Activated T-cell treated with anti-CD3 and anti-CD28 coated beads, Interleukin-2, amount 50 U/mL, for 72 hours (primary cell): ENCODE data around the gene GNB3. TPM values are rescaled to one million over a fixed set of nuclear protein-coding genes. Genes with fewer than 3 reads are reported as not detected.

Experiments used
- ATAC-seq, 2 donors: fragments of 150-1000 bp; cut with Tn5 transposase; replicated peaks in 1 of 2; 2 replicates each; pipeline ENCODE4 v1.10.0; 2021; ENCODE audit warnings: moderate library complexity in 2 of 2, mild to moderate bottlenecking in 1 of 2
- DNase-seq, 2 donors: peaks; one replicate each; pipeline ENCODE4 v3.0.0; 2021 to 2022; ENCODE audit warnings: mixed read lengths in 1 of 2
- H3K27ac Mint-ChIP-seq: one replicate; pipeline ENCODE4 v1.8.0; 2022; ENCODE audit warnings: mild to moderate bottlenecking, moderate library complexity, mixed read lengths
- H3K27me3 Mint-ChIP-seq: one replicate; pipeline ENCODE4 v1.8.0; 2022; ENCODE audit warnings: low read depth, mixed read lengths
- H3K36me3 Mint-ChIP-seq, 2 donors: one replicate each; pipeline ENCODE4 v1.8.0; 2022; ENCODE audit warnings: mixed read lengths in 2 of 2, mild to moderate bottlenecking in 1 of 2; ENCODE audit not compliant: insufficient read depth in 2 of 2
- H3K4me1 Mint-ChIP-seq: one replicate; pipeline ENCODE4 v1.8.0; 2022; ENCODE audit warnings: low read depth, mixed read lengths
- H3K4me3 Mint-ChIP-seq, 2 donors: one replicate each; pipeline ENCODE4 v1.8.0; 2022; ENCODE audit warnings: mild to moderate bottlenecking in 2 of 2, mixed read lengths in 2 of 2, moderate library complexity in 2 of 2
- H3K9me3 Mint-ChIP-seq, 2 donors: one replicate each; pipeline ENCODE4 v1.8.0; 2022; ENCODE audit warnings: mixed read lengths in 2 of 2
- total RNA-seq, 2 donors: library from RNA; stranded (reverse); gene quantifications; one replicate each; pipeline ENCODE4 v1.2.3, GENCODE V29; 2022

GNB3 gene
- total RNA-seq, 2 donors from 2014 or later: 0.95 to 1.3 TPM

DNA sequence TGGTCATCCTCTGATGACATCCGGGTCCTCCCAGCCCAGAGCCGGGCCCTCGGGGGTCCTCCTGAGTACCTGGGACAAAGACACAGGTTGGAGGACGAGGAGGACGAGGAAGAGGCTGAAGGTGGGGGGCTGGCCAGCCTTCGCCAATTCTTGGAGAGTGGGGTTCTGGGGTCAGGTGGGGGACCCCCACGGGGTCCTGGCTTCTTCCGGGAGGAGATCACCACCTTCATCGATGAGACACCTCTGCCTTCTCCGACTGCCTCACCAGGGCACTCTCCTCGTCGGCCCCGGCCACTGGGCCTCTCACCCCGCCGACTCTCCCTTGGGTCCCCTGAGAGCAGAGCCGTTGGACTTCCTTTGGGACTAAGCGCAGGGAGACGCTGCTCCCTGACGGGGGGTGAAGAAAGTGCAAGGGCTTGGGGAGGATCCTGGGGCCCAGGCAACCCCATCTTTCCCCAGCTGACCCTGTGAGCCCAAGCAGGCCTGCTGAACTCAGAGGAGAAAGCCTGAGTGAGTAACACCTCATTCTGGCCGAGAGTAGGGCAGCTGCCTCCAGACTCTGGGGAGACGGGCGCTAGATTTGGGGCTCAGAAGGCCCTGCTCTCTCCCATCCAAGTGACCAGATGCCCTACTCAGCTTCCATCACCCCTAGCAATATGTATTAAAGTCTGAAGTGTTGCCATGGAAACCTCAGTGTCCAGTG lies 13.8 kb upstream of the GNB3 start:
- Mint-ChIP-seq H3K36me3 (peaks cover 0 to 3% of the 10 kb centered on the region in 2 donors), H3K9me3 (no peaks in the 10 kb centered on the region), H3K4me1 (peaks cover 26% of the 10 kb centered on the region), H3K27ac (no peak overlapping the region), H3K4me3 (peak overlapping the region; percentile 48 to 72), H3K27me3 (peaks cover 72% of the 10 kb centered on the region)
- DNase-seq: no peak
- ATAC-seq: no peak

DNA sequence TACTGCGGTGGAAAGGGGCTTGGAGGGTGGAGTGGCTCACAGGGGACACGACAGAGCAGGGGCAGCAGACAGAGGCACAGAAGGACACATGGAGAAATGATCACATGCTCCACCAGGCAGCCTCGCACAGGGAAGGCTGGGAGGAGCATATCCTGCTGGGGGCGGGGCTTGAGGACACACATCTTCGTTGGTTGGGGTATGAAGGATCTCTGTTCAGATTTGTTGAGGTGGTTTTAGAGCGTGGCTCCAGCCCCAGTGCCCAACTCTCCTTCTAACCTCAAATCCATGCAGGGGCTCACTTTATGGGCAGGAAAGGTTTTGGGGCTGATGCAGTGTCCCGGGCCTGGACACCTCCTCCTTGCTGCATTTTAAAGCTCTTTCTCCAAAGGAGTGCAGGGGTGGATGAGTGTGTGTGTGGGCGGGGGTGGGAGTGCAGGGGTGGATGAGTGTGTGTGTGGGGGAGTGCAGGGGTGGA lies 13.3 kb upstream of the GNB3 start:
- Mint-ChIP-seq H3K36me3 (peaks cover 0 to 3% of the 10 kb centered on the region in 2 donors), H3K9me3 (no peaks in the 10 kb centered on the region), H3K4me3 (peak overlapping the region; percentile 48 to 72), H3K27me3 (peaks cover 66% of the 10 kb centered on the region), H3K27ac (no peak overlapping the region), H3K4me1 (peaks cover 26% of the 10 kb centered on the region)
- ATAC-seq (no peak), DNase-seq (peak; percentile 51 to 53)

DNA sequence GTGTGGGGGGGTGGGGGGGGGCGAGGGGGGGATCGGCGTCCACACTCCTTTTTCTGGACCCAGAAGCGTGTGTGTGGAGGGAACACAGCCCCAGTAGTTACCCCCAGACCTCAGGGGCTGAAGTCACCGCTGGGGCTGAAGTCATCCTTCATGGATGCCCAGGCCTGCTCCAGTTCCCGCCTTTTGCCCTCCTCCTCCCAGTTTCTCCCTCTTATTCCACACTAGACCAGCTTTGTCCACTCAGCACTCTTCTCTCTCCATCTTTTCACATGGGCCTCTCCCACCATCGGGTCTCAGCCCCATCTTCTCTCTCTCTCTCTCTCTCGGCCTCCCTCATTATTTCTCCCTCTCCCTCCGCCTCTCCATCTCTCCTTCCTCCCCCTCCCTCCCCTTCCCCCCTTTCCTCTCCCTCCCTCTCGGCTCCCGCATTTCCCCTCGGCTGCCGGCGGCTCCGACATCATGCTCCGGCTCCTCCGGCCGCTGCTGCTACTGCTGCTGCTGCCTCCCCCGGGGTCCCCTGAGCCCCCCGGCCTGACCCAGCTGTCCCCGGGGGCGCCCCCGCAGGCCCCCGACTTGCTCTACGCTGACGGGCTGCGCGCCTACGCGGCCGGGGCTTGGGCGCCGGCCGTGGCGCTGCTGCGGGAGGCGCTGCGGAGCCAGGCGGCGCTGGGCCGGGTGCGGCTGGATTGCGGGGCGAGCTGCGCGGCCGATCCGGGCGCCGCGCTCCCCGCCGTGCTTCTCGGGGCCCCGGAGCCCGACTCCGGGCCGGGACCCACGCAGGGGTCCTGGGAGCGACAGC lies 12.5 kb upstream of the GNB3 start, which contains the start of gene P3H3:
P3H3 (plus strand) TSS at position 426 of the 799 bp plus-strand sequence; CDS start at position 460, 34 bp downstream.
- Mint-ChIP-seq H3K36me3 (peaks cover 0 to 3% of the 10 kb centered on the region in 2 donors), H3K4me1 (peaks cover 26% of the 10 kb centered on the region), H3K9me3 (no peaks in the 10 kb centered on the region), H3K4me3 (peak within 1 kb of the TSS; percentile 86 to 96), H3K27me3 (peaks cover 59% of the 10 kb centered on the region), H3K27ac (peak within 1 kb of the TSS; percentile 47)
- peak in 1 of 2 donors; percentile 58 for DNase-seq
- ATAC-seq: peak; percentile 58 to 61

DNA sequence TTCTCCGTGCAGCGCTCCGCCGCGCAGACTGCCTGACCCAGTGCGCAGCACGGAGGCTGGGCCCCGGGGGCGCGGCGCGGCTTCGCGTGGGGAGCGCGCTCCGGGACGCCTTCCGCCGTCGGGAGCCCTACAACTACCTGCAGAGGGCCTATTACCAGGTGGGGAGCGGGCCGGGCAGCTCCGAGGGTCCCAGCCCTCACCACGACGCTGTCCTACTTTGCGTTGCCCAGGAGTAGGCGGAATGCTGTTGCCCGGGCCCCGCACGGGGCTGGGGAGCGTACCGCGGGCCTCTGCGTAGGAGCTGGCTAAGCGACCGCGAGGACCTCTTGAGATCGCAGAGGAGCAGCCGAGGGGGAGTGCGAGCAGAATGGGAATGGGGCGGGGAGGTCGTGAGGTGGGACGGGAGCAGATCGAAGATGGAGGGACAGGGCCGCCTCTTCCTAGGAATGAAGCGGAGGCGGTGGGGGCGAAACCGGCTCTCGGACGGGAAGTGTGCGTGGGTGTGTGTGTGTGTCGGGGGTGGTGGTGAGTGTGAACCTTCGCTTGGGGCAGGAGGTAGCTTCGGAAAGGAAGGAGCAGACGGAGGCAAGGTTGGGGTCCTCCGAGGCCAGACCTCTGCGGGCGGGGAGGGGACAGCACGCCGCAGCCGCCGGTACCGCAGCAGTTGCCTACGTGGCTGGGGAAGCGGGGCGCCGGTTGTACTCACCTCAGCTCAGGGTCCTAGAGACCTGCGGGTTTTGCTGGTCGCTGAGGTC lies 11.8 kb upstream of the GNB3 start:
- Mint-ChIP-seq H3K27me3 (peaks cover 58% of the 10 kb centered on the region), H3K4me1 (peaks cover 28% of the 10 kb centered on the region)

DNA sequence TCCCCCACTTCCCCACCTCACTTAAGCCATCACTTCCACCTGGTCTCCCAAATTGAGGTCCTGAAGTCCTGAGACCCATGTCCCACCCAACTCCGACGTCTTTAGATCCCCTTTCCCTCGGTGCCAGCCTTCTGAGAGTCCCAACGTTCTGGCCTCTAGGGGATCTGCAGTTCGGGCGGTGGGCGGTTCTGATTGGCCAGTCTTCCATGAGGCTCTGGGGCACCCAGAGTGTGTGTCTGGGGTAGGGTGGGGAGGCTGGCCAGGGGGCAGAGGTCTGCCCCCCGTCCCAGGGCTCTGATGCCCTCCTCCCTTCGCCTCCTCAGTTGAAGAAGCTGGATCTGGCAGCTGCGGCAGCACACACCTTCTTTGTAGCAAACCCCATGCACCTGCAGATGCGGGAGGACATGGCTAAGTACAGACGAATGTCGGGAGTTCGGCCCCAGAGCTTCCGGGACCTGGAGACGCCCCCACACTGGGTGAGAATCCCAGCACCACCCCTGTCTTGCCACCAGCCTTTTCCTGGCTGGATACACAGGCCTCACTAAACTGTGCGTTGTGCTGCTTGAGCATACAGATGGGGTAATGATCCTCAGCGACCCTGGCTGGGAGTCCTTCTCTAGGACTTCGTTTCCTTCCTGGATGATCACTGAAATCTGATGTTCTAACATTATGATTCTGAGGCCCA lies 11.0 kb upstream of the GNB3 start:
- Mint-ChIP-seq H3K4me3 (peak overlapping the region; percentile 86 to 96), H3K27me3 (peaks cover 54% of the 10 kb centered on the region), H3K4me1 (peaks cover 35% of the 10 kb centered on the region), H3K27ac (no peak overlapping the region), H3K36me3 (peaks cover 0 to 3% of the 10 kb centered on the region in 2 donors), H3K9me3 (no peaks in the 10 kb centered on the region)
- DNase-seq (no peak), ATAC-seq (peak in 1 of 2 donors; percentile 8)

More for the DNA sequence above, 11.8 kb upstream of the GNB3 start:
- ATAC-seq (peak; percentile 56 to 62), DNase-seq (peak; percentile 54 to 56)
- Mint-ChIP-seq H3K9me3 (no peaks in the 10 kb centered on the region), H3K4me3 (peak overlapping the region; percentile 86 to 96), H3K36me3 (peaks cover 0 to 3% of the 10 kb centered on the region in 2 donors), H3K27ac (peak overlapping the region; percentile 47)

DNA sequence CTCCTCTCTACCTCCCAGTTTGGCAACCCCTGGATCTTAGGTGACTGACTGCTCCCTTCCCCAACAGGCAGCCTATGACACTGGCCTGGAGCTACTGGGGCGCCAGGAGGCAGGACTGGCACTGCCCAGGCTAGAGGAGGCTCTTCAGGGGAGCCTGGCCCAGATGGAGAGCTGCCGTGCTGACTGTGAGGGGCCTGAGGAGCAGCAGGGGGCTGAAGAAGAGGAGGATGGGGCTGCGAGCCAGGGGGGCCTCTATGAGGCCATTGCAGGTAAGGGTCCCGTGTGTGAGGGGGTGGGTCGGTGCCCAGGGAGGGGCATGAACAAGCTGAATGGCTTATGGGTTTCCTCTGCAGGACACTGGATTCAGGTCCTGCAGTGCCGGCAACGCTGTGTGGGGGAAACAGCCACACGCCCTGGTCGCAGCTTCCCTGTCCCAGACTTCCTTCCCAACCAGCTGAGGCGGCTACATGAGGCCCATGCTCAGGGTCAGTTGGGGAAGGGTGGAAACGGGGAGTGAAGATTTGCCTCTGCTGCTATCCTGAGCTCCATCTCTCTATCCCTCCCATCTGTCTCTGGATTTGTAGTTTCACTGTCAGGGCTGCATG lies 10.3 kb upstream of the GNB3 start:
- ATAC-seq: no peak
- H3K27me3 Mint-ChIP-seq: peaks cover 47% of the 10 kb centered on the region

DNA sequence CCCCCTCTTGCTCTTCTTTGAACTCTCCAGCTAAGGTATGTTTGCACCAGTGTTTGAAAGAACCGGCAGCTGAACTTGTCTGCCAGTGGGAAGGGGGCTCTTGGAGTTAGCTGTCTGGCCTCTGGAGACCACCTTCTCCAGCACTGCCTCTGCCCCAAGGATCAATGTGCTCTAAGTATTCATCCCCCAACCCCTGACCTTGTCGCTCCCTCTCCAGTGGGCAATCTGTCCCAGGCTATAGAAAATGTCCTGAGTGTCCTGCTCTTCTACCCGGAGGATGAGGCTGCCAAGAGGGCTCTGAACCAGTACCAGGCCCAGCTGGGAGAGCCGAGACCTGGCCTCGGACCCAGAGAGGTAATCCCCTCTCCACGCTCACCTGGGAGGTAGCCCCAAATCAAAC lies 9.7 kb upstream of the GNB3 start:
- Mint-ChIP-seq H3K9me3 (no peaks in the 10 kb centered on the region), H3K4me1 (peaks cover 31% of the 10 kb centered on the region), H3K36me3 (peaks cover 0 to 3% of the 10 kb centered on the region in 2 donors), H3K4me3 (no peak overlapping the region), H3K27me3 (peaks cover 44% of the 10 kb centered on the region), H3K27ac (no peak overlapping the region)
- ATAC-seq (no peak), DNase-seq (no peak)

More for the DNA sequence above, 10.3 kb upstream of the GNB3 start:
- Mint-ChIP-seq H3K36me3 (peaks cover 0 to 3% of the 10 kb centered on the region in 2 donors), H3K4me3 (no peak overlapping the region), H3K4me1 (peaks cover 36% of the 10 kb centered on the region), H3K27ac (no peak overlapping the region), H3K9me3 (no peaks in the 10 kb centered on the region)
- DNase-seq: no peak

DNA sequence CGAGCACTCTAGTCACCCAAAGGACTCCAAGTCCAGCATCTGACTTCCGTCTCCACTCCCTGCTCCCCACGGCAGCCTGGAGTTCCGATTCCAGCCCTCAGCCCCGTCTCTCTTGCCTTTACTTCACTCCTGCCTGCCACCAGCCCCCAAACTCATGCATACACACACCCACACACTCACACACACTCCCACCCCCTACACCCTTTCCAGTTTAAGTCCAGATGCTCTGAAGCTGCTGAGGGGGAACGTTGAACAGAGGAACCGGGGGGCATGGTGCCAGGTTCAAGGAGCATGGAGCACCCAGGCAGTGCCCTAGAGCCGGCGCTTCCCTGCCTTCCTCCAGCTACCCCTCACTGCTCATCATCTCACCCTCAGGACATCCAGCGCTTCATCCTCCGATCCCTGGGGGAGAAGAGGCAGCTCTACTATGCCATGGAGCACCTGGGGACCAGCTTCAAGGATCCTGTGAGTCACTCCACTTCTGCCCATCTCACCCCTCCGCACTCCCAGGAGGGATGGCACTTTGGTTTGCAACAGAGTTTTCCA lies 9.2 kb upstream of the GNB3 start:
- no peak for DNase-seq
- ATAC-seq: no peak
- peaks cover 39% of the 10 kb centered on the region for H3K27me3 Mint-ChIP-seq
- H3K4me1 Mint-ChIP-seq: peaks cover 31% of the 10 kb centered on the region
- peaks cover 0 to 3% of the 10 kb centered on the region in 2 donors for H3K36me3 Mint-ChIP-seq
- H3K27ac Mint-ChIP-seq: no peak overlapping the region
- no peaks in the 10 kb centered on the region for H3K9me3 Mint-ChIP-seq
- H3K4me3 Mint-ChIP-seq: no peak overlapping the region

DNA sequence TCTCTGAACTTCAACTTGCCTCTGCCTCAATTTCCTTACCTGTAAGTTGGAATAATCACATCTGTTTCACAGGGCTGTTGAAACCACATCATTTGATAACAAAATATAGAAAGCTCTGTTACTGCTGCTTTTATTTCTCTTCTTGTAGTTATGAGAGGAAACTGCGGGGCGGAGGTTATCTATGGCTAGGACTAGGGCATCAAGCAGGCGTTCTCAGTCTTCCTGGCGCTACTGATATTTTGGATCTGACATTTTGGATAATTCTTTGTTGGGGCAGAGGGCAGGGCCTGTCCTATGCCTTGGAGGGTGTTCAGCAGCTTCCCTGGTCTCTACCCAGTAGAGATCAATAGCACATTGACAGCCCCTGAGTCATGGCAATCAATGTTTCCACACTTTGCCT lies 8.6 kb upstream of the GNB3 start:
- Mint-ChIP-seq H3K36me3 (peaks cover 0 to 3% of the 10 kb centered on the region in 2 donors), H3K4me3 (no peak overlapping the region), H3K4me1 (peaks cover 30% of the 10 kb centered on the region), H3K27me3 (peaks cover 33% of the 10 kb centered on the region), H3K27ac (no peak overlapping the region), H3K9me3 (no peaks in the 10 kb centered on the region)
- DNase-seq (no peak), ATAC-seq (no peak)

DNA sequence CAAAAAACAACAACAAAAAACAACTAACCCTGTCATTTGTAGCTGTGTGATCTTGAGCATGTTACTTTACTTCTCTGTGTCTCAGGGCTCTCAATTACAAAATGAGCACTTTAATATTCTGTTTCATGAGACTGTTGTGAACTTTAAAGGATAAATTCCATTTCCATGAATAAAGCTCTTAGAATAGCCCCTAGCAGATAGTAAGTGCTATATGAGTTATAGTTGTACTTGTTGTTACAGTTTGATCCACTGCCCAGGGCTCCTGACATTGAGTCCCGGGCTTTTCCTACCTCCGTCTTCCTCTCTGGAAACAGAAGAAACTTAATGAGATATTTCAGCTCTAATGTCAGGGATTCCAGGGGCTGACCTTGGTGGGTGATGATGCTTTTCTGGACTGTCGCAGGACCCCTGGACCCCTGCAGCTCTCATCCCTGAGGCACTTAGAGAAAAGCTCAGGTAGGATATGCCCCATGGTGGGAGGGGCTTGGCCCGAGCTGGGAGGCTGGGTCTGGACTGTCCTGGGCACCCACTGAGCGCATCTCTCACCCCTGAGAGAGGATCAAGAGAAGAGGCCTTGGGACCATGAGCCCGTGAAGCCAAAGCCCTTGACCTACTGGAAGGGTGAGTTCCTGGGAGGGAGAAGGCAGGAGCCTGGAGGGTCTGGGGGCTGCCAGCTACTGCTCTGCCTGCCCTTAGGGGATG lies 7.4 kb upstream of the GNB3 start:
- peaks cover 0 to 1% of the 10 kb centered on the region in 2 donors for H3K36me3 Mint-ChIP-seq
- ATAC-seq: no peak
- peaks cover 19% of the 10 kb centered on the region for H3K4me1 Mint-ChIP-seq
- H3K27me3 Mint-ChIP-seq: peaks cover 21% of the 10 kb centered on the region
- H3K9me3 Mint-ChIP-seq: no peaks in the 10 kb centered on the region
- no peak overlapping the region for H3K27ac Mint-ChIP-seq
- DNase-seq: no peak
- no peak overlapping the region for H3K4me3 Mint-ChIP-seq

DNA sequence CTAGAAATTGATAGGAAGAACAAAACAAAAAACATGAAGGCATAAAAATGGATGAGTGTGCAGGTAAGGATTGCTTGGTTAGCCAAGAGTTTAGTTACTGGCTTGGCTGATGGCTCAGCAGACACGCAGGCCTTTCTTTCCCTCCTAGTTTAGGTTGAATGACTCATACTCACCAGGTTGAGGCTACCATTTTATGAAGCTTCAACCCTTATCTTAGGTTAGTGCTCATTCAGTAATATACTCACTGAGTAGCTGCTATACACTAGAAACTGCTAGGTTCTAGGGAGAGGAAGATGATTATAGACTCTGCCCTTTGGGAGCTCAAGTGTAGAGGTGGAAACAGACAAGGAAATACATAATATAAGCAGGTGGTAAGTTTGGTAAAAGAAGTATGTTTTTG lies 6.5 kb upstream of the GNB3 start:
- H3K9me3 Mint-ChIP-seq: no peaks in the 10 kb centered on the region
- DNase-seq (no peak), ATAC-seq (no peak)
- peaks cover 0 to 1% of the 10 kb centered on the region in 2 donors for H3K36me3 Mint-ChIP-seq
- peaks cover 15% of the 10 kb centered on the region for H3K4me1 Mint-ChIP-seq
- H3K27me3 Mint-ChIP-seq: peaks cover 14% of the 10 kb centered on the region
- H3K4me3 Mint-ChIP-seq: no peak overlapping the region
- H3K27ac Mint-ChIP-seq: no peak overlapping the region
